EL (cell line): ENCODE measurements around the gene KRT23.

Source experiments
- DNase-seq: peaks from one replicate; pipeline ENCODE4 v3.0.0-alpha.2; 2016

The KRT23 gene, protein sequence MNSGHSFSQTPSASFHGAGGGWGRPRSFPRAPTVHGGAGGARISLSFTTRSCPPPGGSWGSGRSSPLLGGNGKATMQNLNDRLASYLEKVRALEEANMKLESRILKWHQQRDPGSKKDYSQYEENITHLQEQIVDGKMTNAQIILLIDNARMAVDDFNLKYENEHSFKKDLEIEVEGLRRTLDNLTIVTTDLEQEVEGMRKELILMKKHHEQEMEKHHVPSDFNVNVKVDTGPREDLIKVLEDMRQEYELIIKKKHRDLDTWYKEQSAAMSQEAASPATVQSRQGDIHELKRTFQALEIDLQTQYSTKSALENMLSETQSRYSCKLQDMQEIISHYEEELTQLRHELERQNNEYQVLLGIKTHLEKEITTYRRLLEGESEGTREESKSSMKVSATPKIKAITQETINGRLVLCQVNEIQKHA

DNA sequence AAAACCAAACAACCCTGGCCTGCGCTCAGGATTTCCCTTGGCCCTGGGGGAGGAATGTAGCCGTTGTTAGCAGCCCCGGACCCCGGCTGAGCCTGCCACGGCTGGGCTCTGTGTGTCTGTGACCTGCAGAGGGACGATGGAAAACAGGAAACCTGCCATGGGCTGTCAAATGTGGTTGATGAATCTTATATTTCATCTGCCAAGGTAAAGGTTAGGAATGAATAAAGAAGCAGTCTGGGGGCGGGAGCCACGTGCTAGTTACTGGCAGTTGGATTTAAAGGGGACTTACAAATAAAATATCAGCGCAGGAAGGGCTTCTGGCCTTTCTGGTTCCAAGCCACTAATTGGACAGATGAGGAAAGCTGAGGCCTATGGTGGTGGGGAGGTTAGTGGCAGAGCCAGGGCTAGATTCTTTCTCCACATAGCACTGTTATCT, at the start of gene KRT23:
TSS of gene KRT23 (minus strand) at position 263 of the 436 bp plus-strand sequence. CDS start 1,043 bp downstream, outside the sequence.
- no peak for DNase-seq

- DNase-seq, result no peak
These were observed 49.5 kb upstream of the KRT23 start for GRCh38 chr17:40986920-40987319.

DNA sequence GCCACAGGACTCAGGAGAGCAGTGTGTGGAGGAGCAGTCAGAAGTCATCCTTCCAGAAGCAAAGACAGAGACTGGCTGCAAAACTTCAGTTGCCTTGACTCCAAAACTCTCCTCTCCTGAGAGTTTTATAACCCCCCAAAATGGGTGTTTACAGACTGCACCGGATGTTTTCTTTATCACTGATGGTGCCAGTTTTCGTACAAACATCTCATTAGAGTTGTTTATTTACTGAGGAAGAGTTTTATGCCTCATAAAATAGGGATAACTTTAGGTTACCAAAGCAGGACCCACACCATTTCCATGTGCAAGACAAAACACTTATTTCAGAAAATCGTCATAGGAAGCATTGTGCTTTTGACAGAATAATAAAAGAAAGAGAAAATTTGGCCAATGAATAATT, 46.8 kb upstream of the KRT23 start, which contains the start of gene KRT40:
TSS of gene KRT40 (minus strand) at position 101 of the 400 bp plus-strand sequence. CDS start at position 48, 53 bp downstream.
- DNase-seq, result no peak

DNA sequence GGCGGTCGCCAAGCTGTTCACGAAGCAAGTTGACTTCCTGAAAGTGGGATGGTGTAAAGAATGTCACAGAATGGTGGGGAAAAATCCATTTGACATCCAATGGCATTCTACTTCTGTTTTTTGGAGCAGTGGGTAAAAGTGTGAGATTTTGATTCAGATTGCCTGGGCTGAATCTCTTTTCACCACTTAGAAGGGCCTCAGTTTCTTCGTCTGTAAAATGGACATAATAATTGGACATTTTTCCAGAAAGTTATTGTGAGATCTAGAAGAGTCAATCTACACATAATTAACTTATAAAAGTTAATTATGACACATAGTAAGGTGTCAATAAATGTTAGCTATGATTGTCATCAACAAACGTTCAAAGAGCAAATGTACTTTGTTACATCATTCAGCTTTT, 43.7 kb upstream of the KRT23 start:
- DNase-seq, result no peak

DNA sequence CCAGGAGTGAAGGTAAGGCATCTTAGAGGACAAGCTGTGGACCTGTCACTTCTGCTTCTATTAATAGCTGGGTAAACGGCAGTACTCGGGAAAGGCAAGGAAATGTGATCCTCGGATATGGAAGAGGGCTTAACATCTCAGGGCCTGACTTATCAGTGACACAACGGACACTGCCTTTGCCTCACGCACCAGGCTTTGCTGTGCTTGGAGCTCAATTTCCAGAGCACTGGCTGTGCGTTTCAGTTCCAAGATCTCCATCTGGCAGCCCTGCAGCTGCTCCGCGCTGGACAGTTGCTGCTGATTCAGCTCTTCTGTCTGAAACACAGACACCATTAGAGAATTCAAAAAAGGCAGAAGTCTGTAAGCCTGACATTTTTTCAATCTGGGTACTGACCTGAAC, 43.1 kb upstream of the KRT23 start:
- DNase-seq, result no peak

GRCh38 chr17:40980117-40980516, 42.7 kb upstream of the KRT23 start:
- DNase-seq, result no peak

DNA sequence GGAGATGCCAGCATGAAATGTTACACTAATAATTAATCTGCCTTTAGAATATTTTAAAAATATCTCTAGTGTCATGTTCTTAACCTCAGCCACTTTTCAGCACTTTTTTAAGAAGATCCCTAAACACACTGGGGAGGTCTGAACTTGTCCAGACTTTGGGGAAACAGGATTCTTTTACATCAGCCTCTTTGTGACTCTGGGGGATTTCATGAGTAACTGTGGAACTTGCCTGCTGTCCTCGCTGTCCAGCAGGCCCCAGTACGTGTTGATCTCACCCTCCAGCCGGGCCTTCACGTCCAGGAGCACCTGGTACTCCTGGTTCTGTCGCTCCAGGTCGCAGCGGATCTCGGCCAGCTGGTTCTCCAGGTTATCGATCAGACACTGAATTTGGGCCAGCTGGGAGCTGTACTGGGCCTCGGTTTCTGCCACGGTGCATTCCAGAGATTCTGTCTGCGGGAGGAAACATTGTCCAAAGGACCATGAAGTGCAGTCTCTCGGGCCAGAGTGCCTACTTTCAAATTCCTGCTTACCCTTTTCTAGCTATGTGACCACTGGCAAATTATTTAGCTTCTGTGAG, 41.2 kb upstream of the KRT23 start:
- no peak for DNase-seq

GRCh38 chr17:40975516-40975915, 38.1 kb upstream of the KRT23 start:
- no peak for DNase-seq

DNA sequence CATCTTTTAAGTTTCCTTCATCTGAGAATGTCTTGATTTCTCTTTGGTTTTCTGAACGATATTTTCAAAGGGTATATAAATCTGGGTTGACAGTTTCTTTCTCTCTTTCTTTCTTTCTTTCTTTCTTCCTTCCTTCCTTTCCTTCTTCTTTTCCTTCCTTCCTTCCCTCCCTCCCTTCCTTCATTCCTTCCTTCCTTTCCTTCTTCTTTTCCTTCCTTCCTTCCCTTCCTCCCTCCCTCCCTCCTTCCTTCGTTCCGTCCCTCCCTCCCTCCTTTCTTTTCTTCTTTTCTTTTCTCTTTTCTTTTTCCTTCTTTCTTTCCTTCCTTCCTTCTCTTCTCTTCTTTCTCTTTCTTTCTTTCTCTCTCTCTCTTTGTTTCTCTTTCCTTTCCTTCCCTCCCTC, 36.9 kb upstream of the KRT23 start:
- DNase-seq, result no peak

DNA sequence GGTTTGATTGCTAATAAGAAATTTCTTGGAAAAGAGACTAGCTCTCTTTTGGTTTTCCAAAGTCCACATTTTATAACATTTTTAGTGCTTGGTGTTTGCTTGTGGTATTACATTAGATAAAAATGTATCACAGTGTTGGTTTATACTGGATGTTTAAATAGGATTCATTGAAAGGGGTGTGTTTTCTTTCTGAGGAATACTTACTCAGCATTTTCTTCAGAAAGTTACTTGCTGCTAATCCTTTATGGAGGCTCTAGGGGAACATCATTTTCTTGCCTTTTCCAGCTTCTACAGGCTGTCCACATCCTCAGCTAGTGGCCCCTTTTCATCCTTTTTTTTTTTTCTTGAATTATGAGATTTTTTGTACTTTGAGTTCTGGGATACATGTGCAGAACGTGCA, 30.1 kb upstream of the KRT23 start:
- DNase-seq, result no peak

DNA sequence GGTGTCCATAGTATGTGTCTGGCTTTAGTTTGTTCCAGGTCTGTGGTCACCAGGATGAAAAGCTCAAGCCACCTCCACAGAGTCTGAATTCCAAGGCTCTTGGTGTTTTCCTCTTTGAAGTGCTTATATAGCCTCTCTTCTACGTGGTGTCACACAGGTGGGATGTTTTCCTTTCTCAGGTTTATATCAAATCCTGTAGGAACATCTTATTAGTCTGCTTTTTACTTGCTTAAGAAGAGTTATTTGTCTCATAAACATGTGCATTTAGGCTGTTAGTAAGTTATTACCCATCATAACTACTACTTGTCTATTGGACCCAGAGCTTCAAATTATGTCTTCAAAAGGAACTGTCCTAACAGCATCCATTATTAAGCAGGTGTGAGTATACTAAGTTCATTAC, 29.4 kb upstream of the KRT23 start, which contains the start of gene KRT39:
TSS of gene KRT39 (minus strand) at position 101 of the 400 bp plus-strand sequence. CDS start at position 9, 92 bp downstream.
- DNase-seq, result no peak

- peak; percentile 28 for DNase-seq
These were observed 26.4 kb upstream of the KRT23 start for GRCh38 chr17:40963838-40964237.

DNA sequence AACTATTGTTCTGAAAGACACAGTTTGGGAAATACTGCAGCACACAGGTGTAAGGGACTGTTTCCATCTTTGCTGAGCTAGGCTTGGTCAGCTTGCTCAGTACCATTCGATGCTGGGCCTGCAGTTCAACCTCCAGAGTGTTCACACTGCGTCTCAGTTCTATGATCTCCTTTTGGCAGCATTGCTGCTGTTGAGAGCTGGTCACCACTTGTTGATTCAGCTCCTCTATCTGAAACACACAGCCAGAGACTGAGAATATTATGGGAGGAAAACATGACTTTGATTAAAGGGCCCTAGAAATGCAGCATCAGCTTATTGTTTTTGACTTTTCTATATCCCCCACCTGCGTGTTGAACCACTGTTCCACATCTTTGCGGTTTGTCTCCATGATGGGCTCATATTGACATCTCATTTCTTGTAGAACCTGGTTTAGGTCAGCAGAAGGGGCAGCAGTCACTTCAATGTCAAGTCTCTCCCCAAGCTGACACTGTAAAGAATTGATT, 24.7 kb upstream of the KRT23 start:
- DNase-seq, result no peak

GRCh38 chr17:40961591-40961990, 24.1 kb upstream of the KRT23 start:
- no peak for DNase-seq

DNA sequence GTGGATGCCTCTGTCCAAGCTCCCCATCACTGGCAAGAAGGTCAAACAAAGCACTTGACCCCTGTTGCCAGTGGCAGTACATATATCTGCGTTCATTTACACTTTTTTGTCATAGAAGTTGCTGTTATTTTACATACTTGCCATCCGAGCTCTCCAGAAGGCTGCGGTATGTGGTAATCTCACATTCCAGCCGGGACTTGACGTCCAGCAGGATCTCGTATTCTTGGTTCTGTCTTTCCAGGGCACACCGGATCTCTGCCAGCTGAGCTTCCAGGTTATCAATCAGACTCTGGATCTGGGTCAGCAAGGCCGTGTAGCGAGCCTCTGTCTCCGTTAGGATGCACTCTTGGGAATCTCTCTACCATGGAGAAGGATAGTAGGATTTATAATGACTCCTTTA, 22.7 kb upstream of the KRT23 start:
- no peak for DNase-seq

DNA sequence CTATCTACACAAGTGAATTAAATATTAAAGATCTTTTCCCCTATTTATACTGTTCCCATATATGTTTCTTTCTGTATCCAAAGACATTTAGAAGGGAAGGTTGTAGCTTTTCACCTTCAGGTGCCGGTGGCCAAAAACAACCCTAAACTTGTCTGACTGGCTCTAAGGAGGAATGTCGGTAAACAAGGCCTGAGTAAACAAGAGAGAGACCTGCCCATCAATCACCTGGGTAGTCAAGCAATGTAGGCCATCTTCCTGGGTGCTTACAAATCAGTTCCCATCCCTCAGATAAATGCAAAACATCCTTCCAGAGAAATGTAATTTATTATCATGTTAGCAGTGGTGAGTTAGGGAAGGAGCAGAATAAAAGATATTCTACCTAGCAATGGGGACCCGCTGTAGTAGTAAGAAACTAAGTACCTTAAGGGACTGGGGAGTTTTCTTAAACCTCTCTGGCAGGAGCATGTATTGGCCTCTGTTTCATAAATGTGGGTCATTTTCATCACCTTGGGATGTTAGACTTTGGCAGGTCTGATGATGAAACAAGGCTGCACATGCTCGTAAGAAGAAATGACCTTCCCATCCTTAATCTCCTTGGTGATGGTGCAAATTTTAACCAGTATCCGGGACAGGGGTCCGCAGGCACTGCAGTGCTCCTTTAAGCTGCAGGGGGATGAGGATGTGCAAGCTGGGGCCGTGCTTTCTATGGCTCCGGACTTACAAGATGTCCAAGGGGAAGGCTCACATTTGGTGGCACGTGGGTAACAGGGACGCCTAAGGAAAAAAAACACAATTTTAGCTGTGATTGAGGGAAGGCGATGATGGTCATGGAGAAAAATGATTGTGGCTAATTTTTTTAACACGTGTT, 20.9 kb upstream of the KRT23 start:
- no peak for DNase-seq

- DNase-seq, result peak; percentile 97
These were observed 19.2 kb upstream of the KRT23 start for GRCh38 chr17:40956401-40957254.

- peak; percentile 88 for DNase-seq
These were observed 16.4 kb upstream of the KRT23 start for GRCh38 chr17:40953881-40954280.

DNA sequence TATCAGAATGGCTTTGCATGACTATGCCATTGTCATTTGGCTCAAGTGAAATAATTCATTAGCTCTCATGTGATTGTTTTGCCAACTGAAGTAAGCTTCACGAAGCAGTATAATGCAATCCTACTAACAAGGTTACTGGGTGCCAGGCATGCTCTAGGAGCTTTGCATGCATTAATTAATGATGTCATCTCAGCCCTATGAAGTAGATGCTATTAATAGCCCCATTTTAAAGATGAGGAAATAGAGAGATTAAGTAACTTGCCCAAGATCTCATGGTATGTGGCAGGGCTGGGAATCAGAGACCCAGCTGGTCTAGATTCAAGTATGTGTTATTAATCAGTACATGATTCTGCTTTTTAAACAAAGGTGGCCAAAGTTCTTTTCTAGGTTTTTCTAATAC, 15.2 kb upstream of the KRT23 start:
- peak; percentile 80 for DNase-seq

DNA sequence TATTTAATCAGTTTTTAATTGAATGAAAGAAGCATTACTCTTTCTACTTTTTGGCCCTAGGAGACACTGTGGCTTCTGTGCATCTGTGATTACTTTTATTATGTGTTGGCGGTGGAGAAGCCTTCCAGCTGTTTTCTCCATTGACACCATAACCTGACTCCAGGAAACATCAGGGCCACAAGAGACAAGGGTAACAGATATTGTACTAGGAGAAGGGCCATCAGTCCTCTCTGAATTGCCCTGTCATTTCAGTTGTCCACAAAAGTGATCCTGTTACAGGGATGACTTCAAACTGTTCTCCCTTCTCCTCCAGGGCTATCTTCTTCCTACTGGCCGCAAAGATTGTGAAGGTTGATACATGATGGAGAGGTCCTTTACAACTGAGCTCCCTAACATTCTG, 14.7 kb upstream of the KRT23 start:
- no peak for DNase-seq

DNA sequence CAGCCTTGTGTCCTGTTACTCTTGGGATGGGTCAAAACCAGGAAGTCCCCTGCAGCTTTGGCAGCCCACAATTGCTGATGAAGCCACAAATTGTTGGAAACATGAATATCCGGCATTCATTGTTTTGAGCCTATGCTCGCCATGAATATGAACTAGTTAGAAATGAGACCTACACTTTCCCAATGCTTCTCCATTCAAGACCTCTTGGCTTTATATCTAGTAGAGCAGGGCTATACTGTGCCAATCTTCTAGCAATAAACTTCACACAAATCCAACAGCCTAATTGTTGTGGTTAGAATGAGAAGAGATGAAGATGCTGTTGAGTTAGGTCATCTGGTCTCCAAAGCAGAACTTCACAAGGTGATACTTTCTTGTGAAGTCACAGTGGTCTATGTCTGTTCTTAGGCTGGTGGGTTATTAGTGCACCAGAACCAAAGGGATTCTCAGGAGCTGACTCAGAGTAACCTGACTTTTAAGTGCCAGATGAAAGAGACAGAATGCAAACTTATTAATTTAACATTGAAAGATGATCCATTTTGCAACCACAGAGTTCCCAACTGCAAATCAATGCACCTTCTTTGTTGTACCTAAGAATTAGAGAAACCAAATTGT, 13.7 kb upstream of the KRT23 start:
- peak; percentile 13 for DNase-seq

GRCh38 chr17:40950176-40950575, 12.7 kb upstream of the KRT23 start:
- DNase-seq, result no peak
